H9 (cell line): ENCODE measurements around the gene GLRX. TPM values are rescaled to one million over a fixed set of nuclear protein-coding genes. Genes with fewer than 3 reads are reported as not detected.

ENCODE experiments used
- DNase-seq: peaks from one replicate; pipeline ENCODE4 v3.0.0-alpha.2; 2017
- H2AFZ ChIP-seq: one replicate; pipeline ENCODE4 v1.6.1; 2013; ENCODE audit warnings: mild to moderate bottlenecking, low read length, control low read depth, moderate library complexity
- H2AK5ac ChIP-seq: 2 replicates; pipeline ENCODE4 v1.6.1; 2013; ENCODE audit warnings: low read length, control low read depth, mixed read lengths; ENCODE audit not compliant: insufficient read length
- H2BK120ac ChIP-seq: one replicate; pipeline ENCODE4 v1.6.1; 2013; ENCODE audit warnings: low read depth, mild to moderate bottlenecking, low read length, control low read depth, inconsistent platforms; ENCODE audit not compliant: poor library complexity, severe bottlenecking
- H2BK12ac ChIP-seq: 2 replicates; pipeline ENCODE4 v1.6.1; 2013; ENCODE audit warnings: low read length, control low read depth, mixed read lengths, low read depth; ENCODE audit not compliant: insufficient read length
- H2BK15ac ChIP-seq: 2 replicates; pipeline ENCODE4 v1.6.1; 2013; ENCODE audit warnings: low read depth, low read length, control low read depth
- H2BK20ac ChIP-seq: one replicate; pipeline ENCODE4 v1.6.1; 2013; ENCODE audit warnings: low read depth, mild to moderate bottlenecking, low read length, control low read depth, inconsistent platforms; ENCODE audit not compliant: poor library complexity, severe bottlenecking
- H2BK5ac ChIP-seq: 2 replicates; pipeline ENCODE4 v1.6.1; 2013; ENCODE audit warnings: low read length, control low read depth, mixed read lengths; ENCODE audit not compliant: insufficient read length
- H3K14ac ChIP-seq: 2 replicates; pipeline ENCODE4 v1.6.1; 2013; ENCODE audit warnings: low read length, control low read depth; ENCODE audit not compliant: insufficient read depth
- H3K18ac ChIP-seq: 2 replicates; pipeline ENCODE4 v1.6.1; 2013; ENCODE audit warnings: low read depth, mild to moderate bottlenecking, mixed read lengths, low read length, control low read depth; ENCODE audit not compliant: insufficient read length
- H3K23ac ChIP-seq: 2 replicates; pipeline ENCODE4 v1.6.1; 2013; ENCODE audit warnings: low read length, control low read depth, mixed read lengths, low read depth; ENCODE audit not compliant: insufficient read length
- H3K23me2 ChIP-seq: 2 replicates; pipeline ENCODE4 v1.6.1; 2013; ENCODE audit warnings: low read depth, mild to moderate bottlenecking, mixed read lengths, low read length, control low read depth; ENCODE audit not compliant: insufficient read length, poor library complexity, severe bottlenecking
- H3K27ac ChIP-seq: 2 replicates; pipeline ENCODE4 v1.5.1; 2013; ENCODE audit warnings: low read length, control low read depth, mixed read lengths, low read depth; ENCODE audit not compliant: insufficient read length
- H3K27me3 ChIP-seq: 2 replicates; pipeline ENCODE4 v1.6.1; 2013; ENCODE audit warnings: low read length, control low read depth, inconsistent platforms; ENCODE audit not compliant: insufficient read depth
- H3K4ac ChIP-seq: 2 replicates; pipeline ENCODE4 v1.6.1; 2013; ENCODE audit warnings: low read depth, mild to moderate bottlenecking, control low read depth, inconsistent platforms, low read length, moderate library complexity
- H3K4me1 ChIP-seq: 2 replicates; pipeline ENCODE4 v1.6.1; 2013; ENCODE audit warnings: low read length, control low read depth, inconsistent platforms; ENCODE audit not compliant: insufficient read depth
- H3K4me2 ChIP-seq: 2 replicates; pipeline ENCODE4 v1.6.1; 2013; ENCODE audit warnings: low read length, control low read depth, mixed read lengths; ENCODE audit not compliant: insufficient read length, insufficient read depth
- H3K56ac ChIP-seq: 2 replicates; pipeline ENCODE4 v1.6.1; 2013; ENCODE audit warnings: low read depth, mild to moderate bottlenecking, mixed read lengths, low read length, control low read depth; ENCODE audit not compliant: insufficient read length
- H3K79me1 ChIP-seq: 2 replicates; pipeline ENCODE4 v1.6.1; 2013; ENCODE audit warnings: low read depth, mild to moderate bottlenecking, moderate library complexity, low read length, control low read depth, inconsistent platforms; ENCODE audit not compliant: insufficient read depth, poor library complexity, severe bottlenecking
- H3K79me2 ChIP-seq: 2 replicates; pipeline ENCODE4 v1.6.1; 2013; ENCODE audit warnings: low read length, control low read depth, inconsistent platforms; ENCODE audit not compliant: insufficient read depth
- H3K9ac ChIP-seq: 2 replicates; pipeline ENCODE4 v1.6.1; 2013; ENCODE audit warnings: low read length, control low read depth, mixed read lengths; ENCODE audit not compliant: insufficient read length; ENCODE audit errors: extremely low read depth
- H3K9me3 ChIP-seq: one replicate; pipeline ENCODE4 v1.6.1; 2013; ENCODE audit warnings: low read depth, low read length, inconsistent platforms; ENCODE audit not compliant: control insufficient read depth
- H3T11ph ChIP-seq: one replicate; pipeline ENCODE4 v1.6.1; 2013; ENCODE audit warnings: mild to moderate bottlenecking, low read length, control low read depth, inconsistent platforms
- H4K20me1 ChIP-seq: one replicate; pipeline ENCODE4 v1.6.1; 2013; ENCODE audit not compliant: control insufficient read depth, insufficient read length, insufficient read depth
- H4K5ac ChIP-seq: 2 replicates; pipeline ENCODE4 v1.6.1; 2013; ENCODE audit warnings: low read depth, mild to moderate bottlenecking, mixed read lengths, low read length, control low read depth; ENCODE audit not compliant: insufficient read length
- H4K8ac ChIP-seq: replicated peaks from 2 replicates; pipeline ENCODE4 v1.6.1; 2013; ENCODE audit warnings: low read length, control low read depth, mixed read lengths, low read depth; ENCODE audit not compliant: insufficient read length
- H4K91ac ChIP-seq: 2 replicates; pipeline ENCODE4 v1.6.1; 2013; ENCODE audit warnings: low read depth, mild to moderate bottlenecking, moderate library complexity, mixed read lengths, low read length, control low read depth; ENCODE audit not compliant: insufficient read length
- H3K27ac Mint-ChIP-seq, 3 experiments: 2 replicates in 2 of 3; 3 replicates in 1 of 3; pipeline ENCODE4 v1.8.0; 2020 to 2021; ENCODE audit warnings: mixed read lengths in 3 of 3, mild to moderate bottlenecking in 1 of 3, moderate library complexity in 1 of 3
- H3K27me3 Mint-ChIP-seq: 2 replicates; pipeline ENCODE4 v1.8.0; 2021; ENCODE audit warnings: low read depth, mild to moderate bottlenecking, moderate library complexity, mixed read lengths
- H3K36me3 Mint-ChIP-seq, 3 experiments: 2 replicates in 2 of 3; 3 replicates in 1 of 3; pipeline ENCODE4 v1.8.0; 2020 to 2021; ENCODE audit warnings: low read depth in 3 of 3, mixed read lengths in 3 of 3; ENCODE audit not compliant: insufficient read depth in 1 of 3
- H3K4me1 Mint-ChIP-seq, 2 experiments: 2 replicates each; pipeline ENCODE4 v1.8.0; 2020; ENCODE audit warnings: mixed read lengths in 2 of 2
- H3K4me3 Mint-ChIP-seq, 2 experiments: 2 replicates in 1 of 2; 3 replicates in 1 of 2; pipeline ENCODE4 v1.8.0; 2020 to 2021; ENCODE audit warnings: mild to moderate bottlenecking in 2 of 2, mixed read lengths in 2 of 2, moderate library complexity in 1 of 2
- H3K9me3 Mint-ChIP-seq, 2 experiments: 2 replicates in 1 of 2; 3 replicates in 1 of 2; pipeline ENCODE4 v1.8.0; 2020; ENCODE audit warnings: mild to moderate bottlenecking in 2 of 2, mixed read lengths in 2 of 2, moderate library complexity in 1 of 2
- WGBS: extraction: QIAGEN DNeasy Blood & Tissue Kit; methylation state at CpG from one replicate; pipeline ENCODE4 v1.1.7; 2013; ENCODE audit warnings: missing lambda C conversion rate, low lambda C conversion rate, mixed read lengths; ENCODE audit not compliant: insufficient read length; ENCODE audit errors: extremely low coverage; 5-methylcytosine and 5-hydroxymethylcytosine counted together
- total RNA-seq: library from RNA; stranded (reverse); gene quantifications from 2 replicates; pipeline ENCODE4 v1.2.1, GENCODE V29; 2021
- TF ChIP-seq, protein P1 (sequence below): fragments of 200-600 bp; sonication (generic); conservative IDR thresholded peaks from 3 replicates; pipeline ENCODE4 v1.8.0; 2021; ENCODE audit warnings: antibody characterized with exemption, mild to moderate bottlenecking

GLRX gene
- total RNA-seq, 1 experiment from 2014 or later = 13.8 TPM

DNA sequence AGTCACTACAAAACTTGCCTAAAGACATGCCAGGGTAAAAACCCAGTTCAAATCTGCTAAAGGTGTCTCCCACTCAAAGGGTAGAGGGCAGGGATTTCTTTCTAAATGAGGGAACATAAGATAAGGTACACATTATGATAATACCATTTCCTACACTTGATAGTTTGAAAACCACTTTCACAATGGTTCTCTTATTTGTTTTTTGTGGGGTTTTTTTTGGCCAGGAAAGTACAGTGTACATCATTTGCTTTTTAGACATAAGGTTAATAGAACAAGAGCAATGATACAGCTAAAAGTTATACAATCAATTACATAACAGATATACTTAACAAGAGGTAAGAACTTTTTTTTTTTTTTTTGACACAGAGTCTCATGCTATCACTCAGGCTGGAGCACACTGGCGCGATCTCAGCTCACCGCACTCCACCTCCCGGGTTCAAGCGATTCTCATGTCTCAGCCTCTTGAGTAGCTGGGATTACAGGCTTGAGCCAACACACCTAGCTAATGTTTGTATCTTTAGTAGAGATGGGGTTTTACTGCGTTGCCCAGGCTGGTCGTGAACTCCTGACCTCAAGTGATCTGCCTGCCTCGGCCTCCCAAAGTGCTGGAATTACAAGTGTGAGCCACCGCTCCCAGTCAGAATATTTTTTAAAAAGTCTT lies 48.8 kb upstream of the GLRX start:
- Histone ChIP-seq H3K56ac (no peak overlapping the region), H3K79me2 (no peaks in the 10 kb centered on the region), H4K91ac (no peak overlapping the region), H3K23me2 (no peaks in the 10 kb centered on the region), H2BK20ac (no peak overlapping the region), H3K18ac (no peak overlapping the region), H4K5ac (no peak overlapping the region), H3T11ph (no peak overlapping the region), H2BK12ac (no peak overlapping the region), H4K8ac (no peak overlapping the region), H2AK5ac (no peak overlapping the region), H3K27ac (no peak overlapping the region), H2BK5ac (no peak overlapping the region), H3K79me1 (no peaks in the 10 kb centered on the region), H3K4ac (no peak overlapping the region), H3K14ac (no peak overlapping the region), H3K27me3 (no peaks in the 10 kb centered on the region), H3K4me1 (no peaks in the 10 kb centered on the region), H2AFZ (no peak overlapping the region), H2BK15ac (no peak overlapping the region), H2BK120ac (no peak overlapping the region), H3K9me3 (no peaks in the 10 kb centered on the region), H3K9ac (no peak overlapping the region), H3K23ac (no peak overlapping the region), H3K4me2 (no peak overlapping the region), H4K20me1 (no peaks in the 10 kb centered on the region)
- no peak overlapping the region for H3K4me3 Mint-ChIP-seq
- no peak for DNase-seq
- no CpG with 5 or more reads among the region's 9 CpGs for WGBS
- H3K9me3 Mint-ChIP-seq = no peaks in the 10 kb centered on the region
- TF ChIP-seq, protein P1, sequence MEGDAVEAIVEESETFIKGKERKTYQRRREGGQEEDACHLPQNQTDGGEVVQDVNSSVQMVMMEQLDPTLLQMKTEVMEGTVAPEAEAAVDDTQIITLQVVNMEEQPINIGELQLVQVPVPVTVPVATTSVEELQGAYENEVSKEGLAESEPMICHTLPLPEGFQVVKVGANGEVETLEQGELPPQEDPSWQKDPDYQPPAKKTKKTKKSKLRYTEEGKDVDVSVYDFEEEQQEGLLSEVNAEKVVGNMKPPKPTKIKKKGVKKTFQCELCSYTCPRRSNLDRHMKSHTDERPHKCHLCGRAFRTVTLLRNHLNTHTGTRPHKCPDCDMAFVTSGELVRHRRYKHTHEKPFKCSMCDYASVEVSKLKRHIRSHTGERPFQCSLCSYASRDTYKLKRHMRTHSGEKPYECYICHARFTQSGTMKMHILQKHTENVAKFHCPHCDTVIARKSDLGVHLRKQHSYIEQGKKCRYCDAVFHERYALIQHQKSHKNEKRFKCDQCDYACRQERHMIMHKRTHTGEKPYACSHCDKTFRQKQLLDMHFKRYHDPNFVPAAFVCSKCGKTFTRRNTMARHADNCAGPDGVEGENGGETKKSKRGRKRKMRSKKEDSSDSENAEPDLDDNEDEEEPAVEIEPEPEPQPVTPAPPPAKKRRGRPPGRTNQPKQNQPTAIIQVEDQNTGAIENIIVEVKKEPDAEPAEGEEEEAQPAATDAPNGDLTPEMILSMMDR = no peak
- peaks cover 0 to 4% (median 0%) of the 10 kb centered on the region in 3 experiments; a peak in 1 of 7 replicates for H3K36me3 Mint-ChIP-seq
- no peak overlapping the region for H3K27ac Mint-ChIP-seq
- no peaks in the 10 kb centered on the region for H3K27me3 Mint-ChIP-seq
- no peaks in the 10 kb centered on the region for H3K4me1 Mint-ChIP-seq
